ENCODE results near the gene PPCDC. TPM values are rescaled to one million over a fixed set of nuclear protein-coding genes. Genes with fewer than 3 reads are reported as not detected.
A peak's percentile ranks its signal among the peaks of the same experiment; 100 is the strongest.

The PPCDC gene
- polyA plus RNA-seq = 11.9 to 14.3 TPM (median 13.7 TPM) in 3 replicates
- 3.4 TPM for polyA plus RNA-seq (2011; ENCODE audit: low read depth)
- 11.2 and 20.7 TPM in 2 replicates for polyA plus RNA-seq (2011; cell fraction: cytosol; rRNA removed)
- polyA plus RNA-seq (2011; cell fraction: nucleus; rRNA removed) = 13.5 and 17.4 TPM in 2 replicates
- 7.0 and 11.9 TPM in 2 replicates for polyA plus RNA-seq (2012; ENCODE audit: low replicate concordance)
- 7.5 to 18.7 TPM (median 8.2 TPM) in 3 replicates for polyA minus RNA-seq
- polyA minus RNA-seq (2011; cell fraction: cytosol; rRNA and poly(A)+ RNA removed) = 9.6 TPM
- 6.8 and 8.0 TPM in 2 replicates for polyA minus RNA-seq (2011; cell fraction: nucleus; rRNA and poly(A)+ RNA removed)

- Histone ChIP-seq H3K27ac (ENCODE audit: control insufficient read depth, insufficient read depth, low read length) (peak within 1 kb of the TSS; percentile 94), H3K27me3 (ENCODE audit: control insufficient read depth, extremely low read depth, insufficient read depth, low read length) (no peaks in the 10 kb centered on the region), H2AFZ (ENCODE audit: control insufficient read depth, low read length) (peak within 1 kb of the TSS; percentile 99), H3K9me1 (ENCODE audit: control insufficient read depth, extremely low read depth, insufficient read depth, low read length) (no peaks in the 10 kb centered on the region), H3K79me2 (ENCODE audit: control insufficient read depth, insufficient read depth, low read length) (peaks cover 8% of the 10 kb centered on the region), H3K4me2 (ENCODE audit: control insufficient read depth, extremely low read depth, insufficient read depth, low read depth, low read length) (peak within 1 kb of the TSS; percentile 76), H3K4me3 (ENCODE audit: control insufficient read depth in 2 of 3, extremely low read depth in 1 of 3, insufficient read depth in 2 of 3, low read depth in 1 of 3, low read length in 3 of 3) (peak within 1 kb of the TSS; percentile 67 to 94 (median 93)), H3K9ac (ENCODE audit: control insufficient read depth, extremely low read depth, insufficient read depth, low read length) (peak within 1 kb of the TSS; percentile 99), H3K9me3 (ENCODE audit: control insufficient read depth, low read depth, low read length) (no peaks in the 10 kb centered on the region), H4K20me1 (ENCODE audit: control insufficient read depth, extremely low read depth, insufficient read depth, low read length) (no peaks in the 10 kb centered on the region), H3K36me3 (ENCODE audit: control insufficient read depth in 2 of 2, extremely low read depth in 1 of 2, insufficient read depth in 2 of 2, low read length in 2 of 2) (peaks cover 1 to 13% of the 10 kb centered on the region in 2 experiments), H3K4me1 (ENCODE audit: control insufficient read depth, extremely low read depth, insufficient read depth, low read length) (peaks cover 7% of the 10 kb centered on the region)
- TF ChIP-seq CTCF (optimal IDR thresholded peaks at IDR 0.05 in 1 of 3, IDR thresholded peaks at IDR 0.05 in 1 of 3, conservative IDR thresholded peaks at IDR 0.05 in 1 of 3; ENCODE audit: extremely low read depth in 1 of 3, insufficient read depth in 2 of 3, low read length in 3 of 3) (no peak), EZH2 (IDR thresholded peaks at IDR 0.05; ENCODE audit: low read length) (no peak)
- DNase-seq (ENCODE audit: low read depth, low spot score) (peak; percentile 68), FAIRE-seq (peak; percentile 84)
- dilution Hi-C loops (cut with MboI; ENCODE audit: extremely low pct_ligation_motif_present, low sequenced_read_pairs) = no loop called here
Measured at GRCh38 chr15:75023181-75023871, at the start of gene PPCDC. Gene PPCDC, plus strand, starts transcription at chr15:75023590. Its CDS starts 4,729 bp downstream, at chr15:75028319.

- Histone ChIP-seq H3K9me3 (ENCODE audit: control insufficient read depth, low read depth, low read length) (no peaks in the 10 kb centered on the region), H2AFZ (ENCODE audit: control insufficient read depth, low read length) (no peak overlapping the region), H3K79me2 (ENCODE audit: control insufficient read depth, insufficient read depth, low read length) (no peaks in the 10 kb centered on the region), H3K9ac (ENCODE audit: control insufficient read depth, extremely low read depth, insufficient read depth, low read length) (no peak overlapping the region), H3K36me3 (ENCODE audit: control insufficient read depth in 2 of 2, extremely low read depth in 1 of 2, insufficient read depth in 2 of 2, low read length in 2 of 2) (no peaks in the 10 kb centered on the region), H3K4me3 (ENCODE audit: control insufficient read depth in 2 of 3, extremely low read depth in 1 of 3, insufficient read depth in 2 of 3, low read depth in 1 of 3, low read length in 3 of 3) (no peak overlapping the region), H3K4me2 (ENCODE audit: control insufficient read depth, extremely low read depth, insufficient read depth, low read depth, low read length) (no peak overlapping the region), H3K27ac (ENCODE audit: control insufficient read depth, insufficient read depth, low read length) (no peak overlapping the region), H4K20me1 (ENCODE audit: control insufficient read depth, extremely low read depth, insufficient read depth, low read length) (no peaks in the 10 kb centered on the region), H3K4me1 (ENCODE audit: control insufficient read depth, extremely low read depth, insufficient read depth, low read length) (no peaks in the 10 kb centered on the region), H3K27me3 (ENCODE audit: control insufficient read depth, extremely low read depth, insufficient read depth, low read length) (peaks cover 4% of the 10 kb centered on the region), H3K9me1 (ENCODE audit: control insufficient read depth, extremely low read depth, insufficient read depth, low read length) (no peaks in the 10 kb centered on the region)
- dilution Hi-C loops (cut with MboI; ENCODE audit: extremely low pct_ligation_motif_present, low sequenced_read_pairs) = no loop called here
- no peak for TF ChIP-seq EZH2 (IDR thresholded peaks at IDR 0.05; ENCODE audit: low read length)
- peak in 2 of 3 experiments; percentile 12 to 19 for TF ChIP-seq CTCF (optimal IDR thresholded peaks at IDR 0.05 in 1 of 3, IDR thresholded peaks at IDR 0.05 in 1 of 3, conservative IDR thresholded peaks at IDR 0.05 in 1 of 3; ENCODE audit: extremely low read depth in 1 of 3, insufficient read depth in 2 of 3, low read length in 3 of 3)
- no peak for DNase-seq (ENCODE audit: low read depth, low spot score)
- no peak for FAIRE-seq
Measured at GRCh38 chr15:74976159-74976558, 47.2 kb upstream of the PPCDC start.

All from keratinocyte (primary cell).